Measurements from ENCODE around the gene USP48.
"Not testable (repeated sequence)": the region's sequence is repeated elsewhere in the genome, so short reads cannot be mapped to it uniquely, and the experiment has no call there.

Gene USP48

GRCh38 chr1:21631590-21631943 is 151.4 kb downstream of the USP48 start:
- DNase-seq = not testable (repeated sequence)

GRCh38 chr1:21630571-21631343 is 152.2 kb downstream of the USP48 start:
- DNase-seq = no peak

- DNase-seq = no peak
Observed at GRCh38 chr1:21629971-21630370, 153.0 kb downstream of the USP48 start.

- peak; percentile 31 for DNase-seq
Observed at GRCh38 chr1:21628798-21629393, 154.1 kb downstream of the USP48 start.

Data from DMS53 (cell line).